H1 (cell line): ENCODE results near the gene RTF1. TPM values are rescaled to one million over a fixed set of nuclear protein-coding genes. Genes with fewer than 3 reads are reported as not detected.

Source experiments
- CTCF ChIA-PET: fragments of 300-600 bp; sonication (Branson Sonifier 250); formaldehyde crosslinking; loops from one replicate; lab custom pipeline; 2021; ENCODE audit not compliant: partially characterized antibody; lab: Charles Lee
- POLR2A ChIA-PET: fragments of 300-600 bp; sonication (Branson Sonifier 250); formaldehyde crosslinking; loops from one replicate; lab custom pipeline; 2021; ENCODE audit warnings: inconsistent platforms; ENCODE audit not compliant: partially characterized antibody; lab: Charles Lee
- DNase-seq, 2 experiments: peaks; one replicate each; pipeline versions ENCODE4 v3.0.0 to v3.0.0-alpha.2; 2010 to 2022; ENCODE audit warnings: low spot score in 2 of 2, low read depth in 1 of 2, mixed read lengths in 1 of 2
- FAIRE-seq: peaks from 2 replicates; lab custom pipeline; 2011; peaks lifted over from hg19 to GRCh38; lab: Jason Lieb, UNC
- H2AFZ ChIP-seq: 2 replicates; pipeline ENCODE4 v1.8.1; 2012; ENCODE audit warnings: low read length, inconsistent platforms
- H2AK5ac ChIP-seq: 2 replicates; pipeline ENCODE4 v1.6.1; 2013; ENCODE audit warnings: low read depth, low read length
- H2BK120ac ChIP-seq: replicated peaks from 2 replicates; pipeline ENCODE3; 2013; ENCODE audit warnings: low read depth, low read length, inconsistent platforms
- H2BK12ac ChIP-seq: 2 replicates; pipeline ENCODE4 v1.6.1; 2013; ENCODE audit warnings: low read depth, low read length
- H2BK15ac ChIP-seq: 2 replicates; pipeline ENCODE4 v1.6.1; 2013; ENCODE audit warnings: low read length
- H2BK20ac ChIP-seq: 2 replicates; pipeline ENCODE4 v1.6.1; 2013; ENCODE audit warnings: low read length
- H2BK5ac ChIP-seq: 2 replicates; pipeline ENCODE4 v1.6.1; 2013; ENCODE audit warnings: low read depth, low read length
- H3K14ac ChIP-seq: 2 replicates; pipeline ENCODE4 v1.6.1; 2013; ENCODE audit warnings: inconsistent platforms; ENCODE audit not compliant: insufficient read length
- H3K18ac ChIP-seq: 2 replicates; pipeline ENCODE4 v1.6.1; 2013; ENCODE audit warnings: low read length; ENCODE audit errors: extremely low read depth
- H3K23ac ChIP-seq: 2 replicates; pipeline ENCODE4 v1.6.1; 2013; ENCODE audit warnings: inconsistent platforms; ENCODE audit not compliant: insufficient read length
- H3K23me2 ChIP-seq: 2 replicates; pipeline ENCODE4 v1.6.1; 2013; ENCODE audit warnings: low read depth, low read length
- H3K27ac ChIP-seq: 2 replicates; pipeline ENCODE4 v1.6.1; 2011; ENCODE audit warnings: low read depth, low read length, inconsistent platforms
- H3K27me3 ChIP-seq, 4 experiments: replicated peaks in 1 of 4; 1 replicate in 1 of 4; 2 replicates in 3 of 4; pipeline versions ENCODE4 v1.6.1 to v1.8.1; 2011 to 2013; ENCODE audit warnings: low read length in 3 of 4, mild to moderate bottlenecking in 3 of 4, inconsistent platforms in 2 of 4, mixed read lengths in 2 of 4, moderate library complexity in 1 of 4; ENCODE audit not compliant: control insufficient read depth in 3 of 4, insufficient read depth in 3 of 4; ENCODE audit errors: extremely low read depth in 1 of 4
- H3K36me3 ChIP-seq, 4 experiments: 2 replicates each; pipeline versions ENCODE4 v1.6.1 to v1.8.1; 2011 to 2013; ENCODE audit warnings: mild to moderate bottlenecking in 4 of 4, low read length in 3 of 4, moderate library complexity in 2 of 4, control low read depth in 1 of 4, inconsistent platforms in 1 of 4; ENCODE audit not compliant: insufficient read depth in 4 of 4, control insufficient read depth in 2 of 4
- H3K4ac ChIP-seq: replicated peaks from 2 replicates; pipeline ENCODE3; 2013; ENCODE audit warnings: low read length, low read depth, mixed read lengths, inconsistent platforms; ENCODE audit not compliant: insufficient read length
- H3K4me1 ChIP-seq, 4 experiments: replicated peaks in 1 of 4; 1 replicate in 1 of 4; 2 replicates in 3 of 4; pipeline versions ENCODE4 v1.6.1 to v1.8.1; 2011 to 2013; ENCODE audit warnings: low read length in 3 of 4, inconsistent platforms in 2 of 4, mixed read lengths in 1 of 4; ENCODE audit not compliant: insufficient read depth in 4 of 4, control insufficient read depth in 3 of 4
- H3K4me2 ChIP-seq, 2 experiments: 2 replicates each; pipeline versions ENCODE4 v1.6.1 to v1.8.1; 2011 to 2013; ENCODE audit warnings: low read depth in 2 of 2, low read length in 2 of 2, control low read depth in 1 of 2, inconsistent platforms in 1 of 2, mild to moderate bottlenecking in 1 of 2; ENCODE audit not compliant: insufficient read depth in 1 of 2
- H3K4me3 ChIP-seq, 4 experiments: fragments of 200-600, 300-600 bp in 1 of 4; sonication (generic), shearing (Covaris generic), sonication (Bioruptor Twin) in 1 of 4; 2 replicates each; pipeline versions ENCODE4 v1.5.1 to v1.8.1; 2011 to 2016; ENCODE audit warnings: low read length in 4 of 4, low read depth in 3 of 4, control low read depth in 2 of 4, inconsistent platforms in 2 of 4, mild to moderate bottlenecking in 2 of 4, mixed read lengths in 1 of 4, moderate library complexity in 1 of 4; ENCODE audit not compliant: insufficient read depth in 2 of 4; ENCODE audit errors: extremely low read depth in 1 of 4
- H3K56ac ChIP-seq: replicated peaks from 2 replicates; pipeline ENCODE3; 2013; ENCODE audit warnings: low read depth, mild to moderate bottlenecking, mixed read lengths, low read length, inconsistent platforms; ENCODE audit not compliant: insufficient read length
- H3K79me1 ChIP-seq: 2 replicates; pipeline ENCODE4 v1.6.1; 2013; ENCODE audit warnings: low read depth, low read length, control low read depth
- H3K79me2 ChIP-seq, 2 experiments: 2 replicates each; pipeline versions ENCODE4 v1.6.1 to v1.8.1; 2012 to 2013; ENCODE audit warnings: low read length in 2 of 2, mild to moderate bottlenecking in 2 of 2, inconsistent platforms in 1 of 2; ENCODE audit not compliant: insufficient read depth in 2 of 2, control insufficient read depth in 1 of 2
- H3K9ac ChIP-seq, 4 experiments: replicated peaks in 1 of 4; 1 replicate in 1 of 4; 2 replicates in 3 of 4; pipeline versions ENCODE4 v1.6.1 to v1.8.1; 2011 to 2013; ENCODE audit warnings: low read depth in 3 of 4, low read length in 3 of 4, control low read depth in 2 of 4, mild to moderate bottlenecking in 2 of 4, moderate library complexity in 2 of 4, inconsistent platforms in 1 of 4; ENCODE audit errors: extremely low read depth in 1 of 4
- H3K9me3 ChIP-seq, 2 experiments: 2 replicates each; pipeline versions ENCODE4 v1.6.1 to v1.8.1; 2012 to 2013; ENCODE audit warnings: mild to moderate bottlenecking in 2 of 2, moderate library complexity in 2 of 2, control low read depth in 1 of 2, inconsistent platforms in 1 of 2, low read depth in 1 of 2, low read length in 1 of 2, mixed read lengths in 1 of 2; ENCODE audit not compliant: insufficient read depth in 2 of 2
- H4K20me1 ChIP-seq, 2 experiments: replicated peaks in 1 of 2; 2 replicates each; pipeline versions ENCODE3 to v1.8.1; 2011 to 2013; ENCODE audit warnings: inconsistent platforms in 2 of 2, low read length in 2 of 2, mild to moderate bottlenecking in 1 of 2; ENCODE audit not compliant: insufficient read depth in 2 of 2, control insufficient read depth in 1 of 2
- H4K5ac ChIP-seq: 2 replicates; pipeline ENCODE4 v1.6.1; 2013; ENCODE audit warnings: low read length, low read depth, mixed read lengths, inconsistent platforms; ENCODE audit not compliant: insufficient read length
- H4K8ac ChIP-seq: 2 replicates; pipeline ENCODE4 v1.8.0; 2013; ENCODE audit warnings: mild to moderate bottlenecking, moderate library complexity, low read length, inconsistent platforms; ENCODE audit not compliant: insufficient read depth; ENCODE audit errors: extremely low read depth
- H4K91ac ChIP-seq: replicated peaks from 2 replicates; pipeline ENCODE3; 2013; ENCODE audit warnings: low read length, mixed read lengths, inconsistent platforms; ENCODE audit not compliant: insufficient read length
- ATF2 ChIP-seq: IDR thresholded peaks from 2 replicates; pipeline ENCODE4 v1.6.1; 2012; ENCODE audit warnings: low read length, inconsistent platforms
- BRCA1 ChIP-seq: IDR thresholded peaks from 2 replicates; pipeline ENCODE4 v1.6.1; 2012; ENCODE audit warnings: low read depth, low read length, improper control_type of control experiment
- CHD2 ChIP-seq: IDR thresholded peaks from 2 replicates; pipeline ENCODE4 v1.6.1; 2012; ENCODE audit warnings: low read length, improper control_type of control experiment
- CTCF ChIP-seq, 3 experiments: IDR thresholded peaks; 1 replicate in 2 of 3; 2 replicates in 1 of 3; pipeline versions ENCODE4 v1.5.1 to v1.6.1; 2011; ENCODE audit warnings: low read length in 3 of 3, mild to moderate bottlenecking in 3 of 3, inconsistent platforms in 2 of 3, low read depth in 1 of 3, moderate library complexity in 1 of 3; ENCODE audit not compliant: insufficient read depth in 1 of 3; ENCODE audit errors: control extremely low read depth in 1 of 3
- E2F6 ChIP-seq: IDR thresholded peaks from 2 replicates; pipeline ENCODE4 v1.6.1; 2012; ENCODE audit warnings: inconsistent platforms
- EP300 ChIP-seq, 2 experiments: IDR thresholded peaks; 1 replicate in 1 of 2; 2 replicates in 1 of 2; pipeline ENCODE4 v1.6.1; 2011 to 2012; ENCODE audit warnings: low read depth in 2 of 2, low read length in 2 of 2, mild to moderate bottlenecking in 2 of 2, borderline replicate concordance in 1 of 2, inconsistent platforms in 1 of 2, moderate library complexity in 1 of 2
- TEAD4 ChIP-seq: IDR thresholded peaks from 2 replicates; pipeline ENCODE4 v1.6.1; 2012; ENCODE audit warnings: low read depth, low read length, inconsistent platforms, mixed read lengths
- WGBS, 2 experiments: shearing (Covaris generic) in 1 of 2; methylation state at CpG; one replicate each; pipeline versions ENCODE4 v1.1.6 to v1.1.7; 2013 to 2015; ENCODE audit warnings: low lambda C conversion rate in 2 of 2, mixed read lengths in 2 of 2, inconsistent platforms in 1 of 2, low coverage in 1 of 2, missing lambda C conversion rate in 1 of 2; ENCODE audit not compliant: insufficient replicate concordance in 2 of 2, insufficient coverage in 1 of 2, insufficient read length in 1 of 2; ENCODE audit errors: extremely low coverage in 1 of 2, missing lambda C conversion rate in 1 of 2; 5-methylcytosine and 5-hydroxymethylcytosine counted together
- polyA plus RNA-seq, 7 experiments: library from polyadenylated mRNA; depleted of rRNA in 3 of 7; stranded (reverse) in 5 of 7; unstranded in 2 of 7; fragments of >200 nt in 5 of 7; fragments of 200-250 nt in 2 of 7; gene quantifications; 1 replicate in 5 of 7; 2 replicates in 1 of 7; 4 replicates in 1 of 7; pipeline versions ENCODE4 v1.2.1 to v1.2.3, GENCODE V29; 2011 to 2013; ENCODE audit warnings: missing spikeins in 2 of 7, mixed read lengths in 2 of 7
- total RNA-seq: library from RNA; stranded (reverse); fragmentation: NEBNext Ultra II Directional; extraction: Animal tissue kit (Norgen Biotek cat#: 25700); gene quantifications from 2 replicates; pipeline ENCODE4 v1.2.1, GENCODE V29; 2021

The RTF1 gene
- total and polyA plus RNA-seq, 2 of the 8 experiments (the other 6 are each of a cell fraction or from before 2014, with no cell fraction given) = 22.6 to 47.7 TPM

GRCh38 chr15:41489641-41490040, 72.7 kb downstream of the RTF1 start:
- CTCF ChIA-PET = interaction anchor here (2.9 kb wide), 1 partner anchor 23 kb away, joined by 9 read pairs; no protein-coding TSS in a partner anchor

More at GRCh38 chr15:41489641-41490040, 72.7 kb downstream of the RTF1 start:
- Histone ChIP-seq H2BK5ac (no peak overlapping the region), H3K36me3 (peaks cover 0 to 2% (median 0%) of the 10 kb centered on the region in 4 experiments; a peak in 1 of 8 replicates), H4K20me1 (peaks cover 0 to 3% of the 10 kb centered on the region in 2 experiments), H3K79me2 (no peaks in the 10 kb centered on the region), H3K23ac (no peak overlapping the region), H4K5ac (no peak overlapping the region), H3K79me1 (no peaks in the 10 kb centered on the region), H4K8ac (no peak overlapping the region), H3K9ac (no peak overlapping the region), H3K4ac (no peak overlapping the region), H3K4me1 (peaks cover 0 to 4% (median 2%) of the 10 kb centered on the region in 4 experiments; a peak in 4 of 7 replicates), H2BK15ac (no peak overlapping the region), H3K56ac (no peak overlapping the region), H3K27ac (no peak overlapping the region), H3K4me3 (no peak overlapping the region), H4K91ac (no peak overlapping the region), H2BK12ac (no peak overlapping the region), H3K18ac (no peak overlapping the region), H3K9me3 (no peaks in the 10 kb centered on the region), H3K27me3 (peaks cover 25 to 41% (median 38%) of the 10 kb centered on the region in 4 experiments), H3K14ac (no peak overlapping the region), H3K4me2 (no peak overlapping the region), H3K23me2 (peaks cover 14% of the 10 kb centered on the region; the same call in 1 of the 2 replicates), H2AFZ (no peak overlapping the region), H2BK20ac (no peak overlapping the region), H2BK120ac (no peak overlapping the region), H2AK5ac (no peak overlapping the region)
- DNase-seq (no peak), FAIRE-seq (no peak)
- TF ChIP-seq E2F6 (no peak), BRCA1 (no peak), EP300 (IDR thresholded peaks at IDR 0.05; ENCODE audit: borderline replicate concordance in 1 of 2, low read depth in 2 of 2, low read length in 2 of 2) (no peak), CTCF (IDR thresholded peaks at IDR 0.05; ENCODE audit: control extremely low read depth in 1 of 3, insufficient read depth in 1 of 3, low read depth in 1 of 3, low read length in 3 of 3) (no peak), TEAD4 (no peak), CHD2 (no peak), ATF2 (no peak)
- WGBS, 2 experiments = 95% methylated on average over 2 of the region's 2 CpGs; no CpG with 5 or more reads in 1 of the 2 experiments
- POLR2A ChIA-PET = interaction anchor here (1.2 kb wide), 1 partner anchor 24 kb away, joined by 3 read pairs; the partner anchor contains the start of gene LTK
